ENCODE measurements around the gene ADCY5. TPM values are rescaled to one million over a fixed set of nuclear protein-coding genes. Genes with fewer than 3 reads are reported as not detected.
"Not testable (repeated sequence)": the region's sequence is repeated elsewhere in the genome, so short reads cannot be mapped to it uniquely, and the experiment has no call there.

ADCY5 gene
- total RNA-seq, 6 experiments from 2014 or later, result 0.09 to 0.95 (median 0.19) TPM

DNA sequence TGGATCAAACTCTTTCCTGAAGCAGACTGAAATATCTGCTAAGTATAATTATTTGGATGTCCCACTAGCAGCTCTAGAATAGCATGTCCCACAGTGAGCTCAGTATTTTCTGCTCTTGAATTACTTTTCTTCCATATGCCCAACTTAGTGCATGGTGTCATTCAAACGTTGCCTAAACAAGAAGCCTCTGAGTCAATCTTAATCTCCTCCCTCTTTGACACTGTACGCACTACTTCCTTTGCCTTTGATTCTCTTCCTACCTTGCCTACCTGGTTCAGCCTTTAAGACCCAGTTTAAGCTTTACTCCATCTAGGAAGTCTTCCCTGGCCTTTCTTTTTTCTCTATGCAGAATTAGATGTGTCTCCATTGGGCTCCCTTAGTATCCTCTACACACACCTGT, 192.6 kb downstream of the ADCY5 start:
- no peaks in the 10 kb centered on the region for H3K9me3 Mint-ChIP-seq
- no peaks in the 10 kb centered on the region for H3K27me3 Mint-ChIP-seq (ENCODE audit: insufficient read depth)
- H3K4me1 Mint-ChIP-seq (ENCODE audit: low read depth), result peaks cover 8% of the 10 kb centered on the region
- no peak for DNase-seq
- TF ChIP-seq, protein P1, sequence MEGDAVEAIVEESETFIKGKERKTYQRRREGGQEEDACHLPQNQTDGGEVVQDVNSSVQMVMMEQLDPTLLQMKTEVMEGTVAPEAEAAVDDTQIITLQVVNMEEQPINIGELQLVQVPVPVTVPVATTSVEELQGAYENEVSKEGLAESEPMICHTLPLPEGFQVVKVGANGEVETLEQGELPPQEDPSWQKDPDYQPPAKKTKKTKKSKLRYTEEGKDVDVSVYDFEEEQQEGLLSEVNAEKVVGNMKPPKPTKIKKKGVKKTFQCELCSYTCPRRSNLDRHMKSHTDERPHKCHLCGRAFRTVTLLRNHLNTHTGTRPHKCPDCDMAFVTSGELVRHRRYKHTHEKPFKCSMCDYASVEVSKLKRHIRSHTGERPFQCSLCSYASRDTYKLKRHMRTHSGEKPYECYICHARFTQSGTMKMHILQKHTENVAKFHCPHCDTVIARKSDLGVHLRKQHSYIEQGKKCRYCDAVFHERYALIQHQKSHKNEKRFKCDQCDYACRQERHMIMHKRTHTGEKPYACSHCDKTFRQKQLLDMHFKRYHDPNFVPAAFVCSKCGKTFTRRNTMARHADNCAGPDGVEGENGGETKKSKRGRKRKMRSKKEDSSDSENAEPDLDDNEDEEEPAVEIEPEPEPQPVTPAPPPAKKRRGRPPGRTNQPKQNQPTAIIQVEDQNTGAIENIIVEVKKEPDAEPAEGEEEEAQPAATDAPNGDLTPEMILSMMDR (IDR thresholded peaks at IDR 0.05), result no peak
- H3K36me3 Mint-ChIP-seq (ENCODE audit: low read depth), result no peaks in the 10 kb centered on the region
- no peak overlapping the region for H3K27ac Mint-ChIP-seq
- H3K4me3 Mint-ChIP-seq, result no peak overlapping the region

DNA sequence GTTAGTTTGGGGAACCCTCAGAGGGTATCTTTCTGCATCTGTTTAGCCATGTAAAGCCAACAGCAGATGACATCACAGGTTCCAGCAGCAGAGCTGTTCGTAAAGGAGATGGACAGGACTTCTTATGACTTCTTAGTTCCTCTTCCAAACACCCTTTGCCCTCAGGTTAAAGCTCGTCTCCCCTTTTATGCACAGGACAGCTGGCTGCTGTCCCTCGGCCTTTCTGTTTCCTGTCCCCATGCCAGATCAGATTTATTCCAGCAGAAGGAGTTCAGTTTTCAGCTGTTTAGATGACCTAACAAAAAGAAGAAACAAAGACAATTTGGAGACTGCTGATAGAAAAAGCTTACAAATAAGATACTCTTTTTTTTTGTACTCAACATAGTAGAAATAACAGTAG, 202.0 kb downstream of the ADCY5 start:
- H3K4me1 Mint-ChIP-seq (ENCODE audit: low read depth), result no peaks in the 10 kb centered on the region
- no peak overlapping the region for H3K27ac Mint-ChIP-seq

DNA sequence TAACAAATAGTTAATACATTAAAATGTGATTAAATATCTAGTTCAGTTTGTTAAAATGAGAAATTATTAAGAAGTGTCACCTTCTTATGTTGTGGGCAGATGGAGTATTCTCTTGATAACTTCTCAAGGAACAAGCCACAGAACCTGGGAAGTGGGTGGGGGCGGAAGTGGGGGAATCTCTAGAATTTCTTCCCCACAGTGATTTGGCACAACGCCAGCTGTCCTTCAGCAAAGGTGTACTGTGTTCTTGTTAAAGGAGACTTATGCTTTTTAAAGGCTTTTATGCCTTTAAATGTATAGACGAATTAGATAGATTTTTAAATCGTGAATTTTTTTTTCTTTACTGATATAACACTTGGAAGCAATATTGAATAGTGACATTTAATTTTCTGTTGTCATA, 204.8 kb downstream of the ADCY5 start:
- TF ChIP-seq, protein P1 (IDR thresholded peaks at IDR 0.05), result no peak
- Mint-ChIP-seq H3K27me3 (ENCODE audit: insufficient read depth) (no peaks in the 10 kb centered on the region), H3K27ac (no peak overlapping the region), H3K4me1 (ENCODE audit: low read depth) (peaks cover 7% of the 10 kb centered on the region; the same call in 1 of the 2 replicates), H3K36me3 (ENCODE audit: low read depth) (peaks cover 22% of the 10 kb centered on the region), H3K4me3 (no peak overlapping the region), H3K9me3 (no peaks in the 10 kb centered on the region)
- DNase-seq, result no peak

More for the DNA sequence above, 202.0 kb downstream of the ADCY5 start:
- no peak for DNase-seq
- Mint-ChIP-seq H3K4me3 (no peak overlapping the region), H3K36me3 (ENCODE audit: low read depth) (peaks cover 8% of the 10 kb centered on the region; the same call in 1 of the 2 replicates), H3K27me3 (ENCODE audit: insufficient read depth) (no peaks in the 10 kb centered on the region), H3K9me3 (no peaks in the 10 kb centered on the region)
- TF ChIP-seq, protein P1 (IDR thresholded peaks at IDR 0.05), result no peak

DNA sequence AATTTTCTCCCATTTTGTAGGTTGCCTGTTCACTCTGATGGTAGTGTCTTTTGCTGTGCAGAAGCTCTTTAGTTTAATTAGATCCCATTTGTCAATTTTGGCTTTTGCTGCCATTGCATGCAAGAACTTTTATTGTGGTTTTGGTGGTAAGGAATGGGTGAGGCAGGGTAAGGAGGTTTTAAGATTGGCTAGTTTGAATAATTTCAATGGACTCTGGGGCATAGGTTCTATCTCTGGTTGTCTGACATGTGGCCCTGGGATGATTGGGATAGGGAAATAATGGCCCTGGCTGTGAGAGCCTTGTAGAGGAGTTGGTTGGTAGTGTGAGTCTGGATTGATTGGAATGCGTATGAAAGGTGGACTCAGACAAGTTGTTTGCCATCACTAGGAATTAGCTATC, 209.1 kb downstream of the ADCY5 start:
- no peaks in the 10 kb centered on the region for H3K9me3 Mint-ChIP-seq
- no peak overlapping the region for H3K27ac Mint-ChIP-seq
- peaks cover 7% of the 10 kb centered on the region; the same call in 1 of the 2 replicates for H3K4me1 Mint-ChIP-seq (ENCODE audit: low read depth)
- no peak for DNase-seq
- H3K4me3 Mint-ChIP-seq, result no peak overlapping the region
- no peaks in the 10 kb centered on the region for H3K27me3 Mint-ChIP-seq (ENCODE audit: insufficient read depth)
- TF ChIP-seq, protein P1 (IDR thresholded peaks at IDR 0.05), result no peak
- peaks cover 27% of the 10 kb centered on the region for H3K36me3 Mint-ChIP-seq (ENCODE audit: low read depth)

DNA sequence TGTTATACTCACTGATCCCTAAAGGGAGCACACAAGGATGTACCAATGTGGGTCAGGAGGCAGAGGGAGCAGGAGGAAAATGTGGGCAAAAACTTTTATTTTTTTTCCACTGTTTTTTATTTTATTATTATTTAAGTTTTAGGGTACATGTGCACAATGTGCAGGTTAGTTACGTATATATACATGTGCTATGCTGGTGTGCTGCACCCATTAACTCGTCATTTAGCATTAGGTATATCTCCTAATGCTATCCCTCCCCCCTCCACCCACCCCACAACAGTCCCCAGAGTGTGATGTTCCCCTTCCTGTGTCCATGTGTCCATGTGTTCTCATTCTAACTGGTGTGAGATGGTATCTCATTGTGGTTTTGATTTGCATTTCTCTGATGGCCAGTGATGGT, 209.7 kb downstream of the ADCY5 start:
- peaks cover 27% of the 10 kb centered on the region for H3K36me3 Mint-ChIP-seq (ENCODE audit: low read depth)
- not testable (repeated sequence) for H3K27ac Mint-ChIP-seq; H3K4me3 Mint-ChIP-seq; H3K4me1 Mint-ChIP-seq (ENCODE audit: low read depth); H3K27me3 Mint-ChIP-seq (ENCODE audit: insufficient read depth); H3K9me3 Mint-ChIP-seq; DNase-seq

DNA sequence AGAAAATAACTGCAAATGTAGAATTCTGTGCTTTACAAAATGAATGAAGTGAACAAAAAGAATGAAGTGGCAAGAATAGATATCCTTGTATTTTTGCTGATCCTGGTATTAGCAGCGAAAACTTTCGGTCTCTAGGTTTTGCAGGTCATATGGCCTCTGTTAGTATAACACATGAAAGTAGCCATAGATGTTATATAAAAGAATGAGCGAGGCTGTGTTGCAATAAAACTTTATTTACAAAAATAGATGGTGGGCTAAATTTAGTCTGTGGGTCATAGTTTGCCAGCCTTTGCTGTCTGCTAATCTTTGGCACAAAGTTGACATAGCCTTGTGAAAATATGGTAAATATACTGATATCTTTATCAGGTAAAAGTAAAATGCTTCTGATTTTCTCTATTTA, 212.0 kb downstream of the ADCY5 start:
- TF ChIP-seq, protein P1 (IDR thresholded peaks at IDR 0.05), result no peak
- Mint-ChIP-seq H3K9me3 (no peaks in the 10 kb centered on the region), H3K36me3 (ENCODE audit: low read depth) (peaks cover 31% of the 10 kb centered on the region), H3K27me3 (ENCODE audit: insufficient read depth) (no peaks in the 10 kb centered on the region), H3K4me1 (ENCODE audit: low read depth) (peaks cover 7% of the 10 kb centered on the region; the same call in 1 of the 2 replicates), H3K4me3 (no peak overlapping the region), H3K27ac (no peak overlapping the region)
- DNase-seq, result no peak

Other genes starting within 250 kb of the ADCY5 start
- 10 to 100 TPM; 13.7 to 20.8 (median 18.0) TPM for gene SEC22A, start 247.1 kb downstream of the ADCY5 start, total RNA-seq (2021; fragmentation: NEBNext Ultra II Directional; extraction: Animal tissue kit (Norgen Biotek cat#: 25700))
- 10 to 100 TPM; 56.6 to 85.7 (median 75.7) TPM for gene HACD2, start 136.0 kb upstream of the ADCY5 start, total RNA-seq (2021; fragmentation: NEBNext Ultra II Directional; extraction: Animal tissue kit (Norgen Biotek cat#: 25700))

Measured in HFFc6 (cell line).